GM18868 (cell line): ENCODE data around the gene CEMIP.

ENCODE experiments used
- ATAC-seq: cut with Tn5 transposase; IDR thresholded peaks from one replicate; pipeline ENCODE4 v1.9.1; 2021; ENCODE audit warnings: mild to moderate bottlenecking, moderate library complexity; ENCODE audit not compliant: unreplicated experiment

CEMIP gene

GRCh38 chr15:80997692-80998091 lies 218.5 kb downstream of the CEMIP start:
- no peak for ATAC-seq

- ATAC-seq = no peak
Observed at GRCh38 chr15:80998251-80998650, 219.1 kb downstream of the CEMIP start.

GRCh38 chr15:80999623-81000036 lies 220.5 kb downstream of the CEMIP start:
- ATAC-seq = peak; percentile 29

GRCh38 chr15:81000144-81000623 lies 221.0 kb downstream of the CEMIP start:
- no peak for ATAC-seq

GRCh38 chr15:81000624-81001151 lies 221.5 kb downstream of the CEMIP start, which contains the start of gene TLNRD1:
TLNRD1 (plus strand) TSS chr15:81000923; CDS start chr15:81002272, 1,349 bp downstream.
- ATAC-seq = peak; percentile 56
